Amniotic epithelial cell (primary cell): ENCODE data around the gene GSG1.
"Not testable (repeated sequence)": the region's sequence is repeated elsewhere in the genome, so short reads cannot be mapped to it uniquely, and the experiment has no call there.

Experiments used
- DNase-seq: peaks from one replicate; pipeline ENCODE4 v3.0.0-alpha.2; 2010; ENCODE audit warnings: low read depth

Gene GSG1

GRCh38 chr12:13053617-13054016 lies 49.9 kb downstream of the GSG1 start:
- not testable (repeated sequence) for DNase-seq

DNA sequence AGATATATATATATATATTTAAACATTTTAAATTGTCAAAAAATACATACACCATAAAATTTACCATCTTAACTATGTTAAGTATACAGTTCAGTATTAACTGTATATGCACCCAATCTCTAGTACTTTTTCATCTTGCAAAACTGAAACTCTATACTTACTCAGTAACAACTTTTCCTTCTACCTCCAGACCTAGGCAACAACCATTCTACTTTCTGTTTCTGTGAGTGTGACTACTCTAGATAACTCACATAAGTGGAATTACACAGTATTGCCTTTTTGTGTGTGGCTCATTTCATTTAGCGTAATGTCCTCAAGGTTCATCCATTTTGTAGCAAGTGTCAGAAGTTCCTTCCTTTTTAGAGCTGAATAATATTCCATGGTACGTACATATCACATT lies 51.0 kb downstream of the GSG1 start:
- DNase-seq: no peak

DNA sequence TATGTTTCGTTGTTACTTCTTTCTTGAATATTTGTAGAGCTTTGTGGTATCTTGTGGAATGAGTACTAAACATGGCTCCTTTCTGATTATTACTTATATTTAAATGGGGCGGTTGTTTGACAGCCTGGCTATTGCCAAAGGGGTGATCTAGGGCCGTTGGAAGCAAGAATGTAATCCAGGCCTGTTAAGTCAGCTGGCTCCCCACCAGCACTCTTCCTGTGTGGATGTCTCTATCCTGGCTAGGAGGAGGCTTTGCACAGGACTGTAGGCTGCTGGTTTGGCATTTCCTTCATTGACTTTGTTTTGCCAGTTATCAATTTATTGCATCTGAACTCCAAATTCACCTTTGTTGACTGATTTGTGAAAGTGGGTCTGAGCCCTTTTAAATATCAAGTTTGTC lies 53.7 kb downstream of the GSG1 start:
- DNase-seq: peak; percentile 9

DNA sequence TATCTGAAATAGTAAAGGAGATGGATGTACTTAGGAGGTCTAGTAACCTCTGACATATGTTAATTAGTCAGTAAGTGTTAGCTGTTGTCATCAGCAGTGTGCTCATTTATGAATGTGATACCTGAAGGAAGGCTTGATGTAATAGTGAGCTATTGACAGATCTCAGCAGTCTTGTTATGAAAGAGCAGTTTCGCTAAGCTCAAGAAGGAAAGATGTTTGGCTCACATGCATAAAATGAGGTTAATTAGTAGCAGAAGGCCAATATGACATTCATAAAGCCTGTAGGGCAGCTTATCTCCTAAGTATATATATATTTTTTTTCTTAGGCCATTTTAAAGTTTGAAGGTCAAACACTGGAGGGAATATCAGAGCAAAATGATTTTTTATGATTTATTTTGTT lies 56.5 kb downstream of the GSG1 start:
- no peak for DNase-seq

- DNase-seq: no peak
These were observed 57.7 kb downstream of the GSG1 start for GRCh38 chr12:13045816-13046215.

DNA sequence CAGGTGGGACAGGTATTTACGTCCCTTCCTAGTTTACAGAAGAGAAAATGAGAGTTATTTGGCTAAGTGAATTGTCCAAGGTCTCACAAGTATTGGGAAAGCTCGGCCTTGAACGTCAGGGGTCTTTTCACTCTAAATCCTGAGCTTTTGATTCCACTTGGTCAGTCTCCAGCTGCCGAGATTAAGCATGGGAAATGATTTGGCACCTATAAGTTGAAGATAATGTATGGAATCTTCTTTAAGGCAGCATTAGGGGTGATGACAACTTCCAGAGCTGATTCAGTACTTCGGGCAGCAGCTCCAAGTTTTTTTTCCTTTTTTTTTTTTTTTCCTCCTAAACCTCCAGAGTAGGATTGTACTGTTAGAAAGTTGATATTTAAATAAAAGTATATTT lies 58.6 kb downstream of the GSG1 start:
- peak; percentile 6 for DNase-seq

DNA sequence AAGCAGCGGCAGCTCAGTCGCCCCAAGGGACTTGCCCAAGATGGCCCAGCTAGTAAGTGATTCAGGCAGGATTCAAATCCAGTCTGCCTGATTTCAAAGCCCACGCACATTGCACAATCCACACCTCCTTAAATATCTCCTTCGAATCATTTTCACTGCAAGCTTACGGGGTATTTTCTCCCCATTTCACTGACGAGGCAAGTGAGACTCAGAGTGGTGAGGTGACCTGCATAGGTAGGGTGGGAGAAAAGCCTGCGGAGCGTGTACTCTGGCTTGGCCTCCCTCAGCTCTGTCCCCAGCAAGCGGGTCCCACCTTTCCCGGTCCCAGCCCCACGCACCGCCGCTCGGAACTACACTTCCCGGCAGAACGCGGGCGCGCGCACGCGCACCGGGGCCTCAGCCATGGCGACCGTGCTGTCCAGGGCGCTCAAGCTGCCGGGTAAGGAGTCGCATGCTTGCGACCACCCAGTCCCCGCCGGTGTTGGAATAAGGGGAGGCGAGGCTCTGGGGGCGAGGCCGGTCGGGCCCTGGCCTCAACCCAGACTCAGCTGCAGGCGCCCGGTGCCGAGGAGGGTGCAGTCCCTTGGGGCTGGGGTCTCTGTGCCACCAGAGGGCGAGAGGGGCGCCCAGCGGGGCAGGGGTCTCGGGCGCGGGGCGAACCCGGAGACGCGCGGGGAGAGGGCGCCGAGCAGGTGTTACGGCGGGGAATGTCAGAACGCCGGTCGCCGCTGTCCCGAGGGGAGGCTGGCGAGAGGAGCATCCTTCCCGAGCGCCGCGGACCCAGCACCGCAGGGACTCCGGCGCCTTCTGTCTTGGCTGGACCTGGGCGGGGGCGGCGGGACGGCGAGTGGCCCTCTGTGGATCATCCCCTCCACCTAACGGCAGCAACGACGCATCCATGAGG lies 59.2 kb downstream of the GSG1 start, which contains the start of gene FAM234B:
Gene FAM234B, plus strand, starts transcription at position 380 of the 904 bp plus-strand sequence. Its CDS starts 23 bp downstream, at position 403.
- peak; percentile 83 for DNase-seq

DNA sequence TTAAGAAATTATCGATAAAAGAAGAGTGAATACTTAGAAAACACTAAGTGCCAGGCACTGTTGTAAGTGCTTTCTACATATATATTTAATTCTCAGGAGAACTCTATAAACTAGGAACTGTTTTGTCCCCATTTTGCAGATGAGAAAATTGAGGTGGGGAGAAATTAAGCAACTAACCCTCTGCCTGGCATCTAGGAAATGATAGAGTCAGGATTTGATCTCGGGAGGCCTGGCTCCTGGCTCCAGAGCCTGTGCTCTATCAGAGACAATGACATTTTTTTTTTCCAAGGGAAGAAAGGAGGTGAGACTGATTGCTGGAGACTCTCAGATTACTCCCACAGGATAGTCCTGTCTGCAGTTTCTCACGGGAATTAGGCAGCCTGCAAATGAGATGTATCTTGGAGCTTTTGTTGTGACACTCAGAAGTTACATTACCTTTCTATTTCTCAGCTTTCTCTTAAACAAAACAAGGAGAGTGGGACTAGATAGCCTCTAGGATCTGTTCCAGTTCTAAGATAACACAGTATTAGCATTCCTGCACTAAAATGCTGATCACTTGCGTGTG lies 60.7 kb downstream of the GSG1 start:
- DNase-seq: peak; percentile 6

GRCh38 chr12:13041224-13041623 lies 62.2 kb downstream of the GSG1 start:
- no peak for DNase-seq

DNA sequence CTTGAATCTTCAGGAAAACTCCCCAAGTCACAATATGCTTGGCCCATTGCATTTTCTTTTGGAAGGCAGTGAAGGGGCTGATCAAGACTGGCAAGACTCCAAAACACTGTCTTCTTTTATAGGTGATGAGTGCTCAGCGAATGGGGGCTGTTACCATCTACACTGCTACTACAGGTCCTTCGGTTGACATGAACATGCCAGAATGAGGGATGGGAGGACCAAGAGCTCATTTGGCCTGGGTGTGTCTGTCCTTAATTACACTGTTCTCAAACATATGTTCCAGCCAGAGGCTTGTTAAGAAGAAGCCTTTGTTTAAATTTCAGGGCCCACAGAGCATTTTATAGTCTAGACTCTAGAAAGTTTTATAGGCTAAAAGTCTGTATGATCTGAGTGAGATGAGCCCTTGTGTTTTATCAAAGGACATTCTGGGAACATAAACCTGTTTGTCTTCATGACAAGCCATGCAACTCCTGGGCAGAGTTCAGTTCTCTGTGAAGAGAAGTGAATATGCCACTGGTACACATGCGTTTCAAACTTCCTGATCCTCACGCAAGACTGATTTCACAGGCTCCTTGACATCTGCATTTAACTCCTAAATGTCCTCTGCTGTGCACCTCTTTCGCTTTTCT lies 64.0 kb downstream of the GSG1 start:
- no peak for DNase-seq

- peak; percentile 61 for DNase-seq
These were observed 64.8 kb downstream of the GSG1 start for GRCh38 chr12:13038491-13039161.

- no peak for DNase-seq
These were observed 66.6 kb downstream of the GSG1 start for GRCh38 chr12:13036881-13037280.

DNA sequence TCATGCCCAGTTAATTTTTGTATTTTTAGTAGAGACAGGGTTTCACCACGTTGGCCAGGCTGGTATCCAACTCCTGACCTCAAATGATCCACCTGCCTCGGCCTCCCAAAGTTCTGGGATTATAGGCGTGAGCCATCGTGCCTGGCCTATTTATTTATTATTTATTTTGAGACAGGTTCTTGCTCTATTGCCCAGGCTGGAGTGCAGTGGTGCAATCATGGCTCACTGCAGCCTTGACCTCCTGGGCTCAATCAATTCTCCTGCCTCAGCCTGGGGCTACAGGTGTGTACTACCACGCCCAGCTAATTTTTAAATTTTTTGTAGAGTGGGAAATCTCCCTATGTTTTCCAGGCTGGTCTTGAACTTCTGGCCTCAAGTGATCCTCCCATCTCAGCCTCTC lies 68.1 kb downstream of the GSG1 start:
- DNase-seq: not testable (repeated sequence)
